SK-N-SH treated with all-trans-retinoic acid at 6 μM for 48 hours (cell line): Measurements from ENCODE around the gene SAMD4B.

Source experiments
- ATAC-seq: fragments of 200-7000 bp; cut with Tn5 transposase; 3 replicates; pipeline ENCODE4 v1.9.1; 2020; ENCODE audit warnings: mild to moderate bottlenecking, moderate library complexity
- CREB5 ChIP-seq: fragments of 250-450 bp; sonication (Bioruptor Pico); IDR thresholded peaks from 2 replicates; pipeline ENCODE4 v1.5.1; 2020; ENCODE audit warnings: low read depth, mild to moderate bottlenecking, moderate library complexity
- CSRNP3 ChIP-seq: fragments of 250-450 bp; sonication (Bioruptor Pico); IDR thresholded peaks from 2 replicates; pipeline ENCODE4 v1.5.1; 2021; ENCODE audit warnings: mild to moderate bottlenecking, moderate library complexity
- ESRRG ChIP-seq: fragments of 250-450 bp; sonication (Bioruptor Pico); IDR thresholded peaks from 2 replicates; pipeline ENCODE4 v1.6.1; 2021; ENCODE audit warnings: mild to moderate bottlenecking
- GLIS3 ChIP-seq: fragments of 250-450 bp; sonication (Bioruptor Pico); IDR thresholded peaks from 2 replicates; pipeline ENCODE4 v1.5.0; 2020; ENCODE audit warnings: mild to moderate bottlenecking, moderate library complexity
- ISL1 ChIP-seq: fragments of 250-450 bp; sonication (Bioruptor Pico); IDR thresholded peaks from 2 replicates; pipeline ENCODE4 v2.1.2; 2022; ENCODE audit warnings: mild to moderate bottlenecking, moderate library complexity
- PATZ1 ChIP-seq: fragments of 250-450 bp; sonication (Bioruptor Pico); IDR thresholded peaks from 2 replicates; pipeline ENCODE4 v1.8.0; 2020; ENCODE audit warnings: mild to moderate bottlenecking, moderate library complexity, borderline replicate concordance
- POU6F1 ChIP-seq: fragments of 250-450 bp; sonication (Bioruptor Pico); IDR thresholded peaks from 2 replicates; pipeline ENCODE4 v1.8.0; 2021; ENCODE audit warnings: low read depth, mild to moderate bottlenecking, moderate library complexity, borderline replicate concordance
- PPARA ChIP-seq: fragments of 250-450 bp; sonication (Bioruptor Pico); IDR thresholded peaks from 2 replicates; pipeline ENCODE4 v1.5.0; 2020; ENCODE audit warnings: mild to moderate bottlenecking, borderline replicate concordance
- RARB ChIP-seq: fragments of 250-450 bp; sonication (Bioruptor Pico); IDR thresholded peaks from 2 replicates; pipeline ENCODE4 v1.8.0; 2021; ENCODE audit warnings: mild to moderate bottlenecking, moderate library complexity
- SNAI2 ChIP-seq: fragments of 250-450 bp; sonication (Bioruptor Pico); IDR thresholded peaks from 2 replicates; pipeline ENCODE4 v1.5.0; 2020; ENCODE audit warnings: mild to moderate bottlenecking, moderate library complexity
- TOX ChIP-seq: fragments of 250-450 bp; sonication (Bioruptor Pico); IDR thresholded peaks from 2 replicates; pipeline ENCODE4 v1.8.0; 2021; ENCODE audit warnings: mild to moderate bottlenecking, moderate library complexity, borderline replicate concordance
- TSHZ2 ChIP-seq: fragments of 250-450 bp; sonication (Bioruptor Pico); IDR thresholded peaks from 2 replicates; pipeline ENCODE4 v1.5.0; 2020; ENCODE audit warnings: mild to moderate bottlenecking, moderate library complexity
- ZC3H10 ChIP-seq: fragments of 250-450 bp; sonication (Bioruptor Pico); IDR thresholded peaks from 2 replicates; pipeline ENCODE4 v1.5.1; 2021; ENCODE audit warnings: mild to moderate bottlenecking, moderate library complexity
- ZFP3 ChIP-seq: fragments of 250-450 bp; sonication (Bioruptor Pico); IDR thresholded peaks from 2 replicates; pipeline ENCODE4 v1.5.0; 2020; ENCODE audit warnings: mild to moderate bottlenecking, moderate library complexity
- ZFP30 ChIP-seq: fragments of 450-650 bp; formaldehyde crosslinking; IDR thresholded peaks from 2 replicates; pipeline ENCODE4 v1.5.0; 2022; ENCODE audit warnings: mild to moderate bottlenecking, moderate library complexity
- ZNF70 ChIP-seq: fragments of 450-650 bp; formaldehyde crosslinking; IDR thresholded peaks from 2 replicates; pipeline ENCODE4 v1.5.0; 2020; ENCODE audit warnings: mild to moderate bottlenecking, moderate library complexity

SAMD4B gene

GRCh38 chr19:39356647-39357046, 14.4 kb downstream of the SAMD4B start (continued):
- no peak for TF ChIP-seq ZC3H10 (CRISPR knock-in tag)

- ATAC-seq = no peak
- no peak for TF ChIP-seq POU6F1 (CRISPR knock-in tag)
- TF ChIP-seq RARB (CRISPR knock-in tag) = no peak
- no peak for TF ChIP-seq PATZ1 (CRISPR knock-in tag)
- TF ChIP-seq PPARA (CRISPR knock-in tag) = no peak
- no peak for TF ChIP-seq TOX
- TF ChIP-seq ZC3H10 (CRISPR knock-in tag) = no peak
- no peak for TF ChIP-seq ISL1 (CRISPR knock-in tag)
Observed at GRCh38 chr19:39359026-39359425, 16.8 kb downstream of the SAMD4B start.

GRCh38 chr19:39360599-39360998, 18.4 kb downstream of the SAMD4B start:
- TF ChIP-seq RARB (CRISPR knock-in tag) = no peak
- TF ChIP-seq ZC3H10 (CRISPR knock-in tag) = no peak
- TF ChIP-seq PATZ1 (CRISPR knock-in tag) = no peak
- TF ChIP-seq ZFP3 = no peak
- no peak for TF ChIP-seq CSRNP3 (CRISPR knock-in tag)
- no peak for TF ChIP-seq SNAI2 (CRISPR knock-in tag)
- TF ChIP-seq ESRRG (CRISPR knock-in tag) = no peak
- ATAC-seq = no peak

- TF ChIP-seq TSHZ2 (no peak), CREB5 (CRISPR knock-in tag) (no peak), PPARA (CRISPR knock-in tag) (no peak), ZFP30 (CRISPR knock-in tag) (no peak), GLIS3 (CRISPR knock-in tag) (no peak), ZNF70 (CRISPR knock-in tag) (no peak), RARB (CRISPR knock-in tag) (no peak)
- TF ChIP-seq, all 23 proteins: peak for 0
- peak; percentile 17; the same call in 1 of the 3 replicates for ATAC-seq
Observed at GRCh38 chr19:39362682-39363657, 20.7 kb downstream of the SAMD4B start.
